MV-4-11 (cell line): ENCODE measurements around the gene CFAP107.
A peak's percentile ranks its signal among the peaks of the same experiment; 100 is the strongest.
"Not testable (repeated sequence)": the region's sequence is repeated elsewhere in the genome, so short reads cannot be mapped to it uniquely, and the experiment has no call there.

Source experiments
- DNase-seq: peaks from one replicate; lab custom pipeline; 2025; lab: John Stamatoyannopoulos, UW

Gene CFAP107

GRCh38 chr1:12745992-12746323 is at the start of gene CFAP107:
CFAP107 (plus strand) TSS chr1:12746200; CDS start chr1:12746431, 231 bp downstream.
- peak; percentile 25 for DNase-seq

GRCh38 chr1:12696658-12697057 is 49.3 kb upstream of the CFAP107 start:
- no peak for DNase-seq

- DNase-seq: no peak
Observed at GRCh38 chr1:12697397-12697796, 48.6 kb upstream of the CFAP107 start.

- DNase-seq: no peak
Observed at GRCh38 chr1:12703821-12704451, 42.1 kb upstream of the CFAP107 start.

GRCh38 chr1:12706061-12706460 is 39.9 kb upstream of the CFAP107 start:
- no peak for DNase-seq

- no peak for DNase-seq
Observed at GRCh38 chr1:12708396-12709090, 37.5 kb upstream of the CFAP107 start.

DNA sequence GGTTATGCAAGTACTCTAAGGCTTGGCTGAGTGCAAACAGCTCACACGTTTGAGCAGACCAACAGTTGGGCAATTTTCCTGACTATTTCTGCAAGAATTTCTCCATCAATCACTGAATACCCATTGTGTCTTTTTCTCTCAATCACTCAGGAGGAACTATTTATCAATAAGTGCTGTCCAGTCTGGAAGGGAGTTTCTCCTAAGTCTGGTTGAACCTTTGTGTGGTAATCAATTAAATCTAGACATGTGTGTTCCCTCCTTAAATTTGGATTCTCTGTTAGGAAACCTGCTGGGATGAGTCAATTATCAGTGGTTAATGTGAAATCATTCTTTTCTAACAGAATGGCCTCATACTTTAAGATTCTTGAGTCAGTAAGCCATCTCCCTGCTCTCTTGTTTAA is 36.9 kb upstream of the CFAP107 start:
- peak; percentile 1 for DNase-seq

DNA sequence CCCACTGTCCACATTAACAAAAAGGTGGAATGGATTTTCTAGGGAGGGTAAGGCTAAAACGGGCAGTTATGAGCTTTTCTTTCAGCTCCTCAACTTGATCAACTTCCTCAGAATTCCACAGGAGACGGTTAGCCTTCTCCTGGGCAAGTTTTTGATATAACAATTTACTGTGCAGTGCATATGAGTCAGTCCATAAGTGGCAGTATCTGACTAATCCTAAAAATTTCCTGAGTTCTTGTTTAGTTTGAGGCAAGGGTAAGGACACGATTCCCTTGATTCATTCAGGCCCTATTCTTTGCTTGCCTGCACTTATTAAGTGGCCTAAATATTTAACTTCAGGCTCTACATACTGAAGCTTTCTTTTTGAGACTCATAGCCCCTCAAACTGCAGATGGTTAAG is 36.3 kb upstream of the CFAP107 start:
- DNase-seq: no peak

GRCh38 chr1:12711536-12711935 is 34.5 kb upstream of the CFAP107 start:
- DNase-seq: no peak

DNA sequence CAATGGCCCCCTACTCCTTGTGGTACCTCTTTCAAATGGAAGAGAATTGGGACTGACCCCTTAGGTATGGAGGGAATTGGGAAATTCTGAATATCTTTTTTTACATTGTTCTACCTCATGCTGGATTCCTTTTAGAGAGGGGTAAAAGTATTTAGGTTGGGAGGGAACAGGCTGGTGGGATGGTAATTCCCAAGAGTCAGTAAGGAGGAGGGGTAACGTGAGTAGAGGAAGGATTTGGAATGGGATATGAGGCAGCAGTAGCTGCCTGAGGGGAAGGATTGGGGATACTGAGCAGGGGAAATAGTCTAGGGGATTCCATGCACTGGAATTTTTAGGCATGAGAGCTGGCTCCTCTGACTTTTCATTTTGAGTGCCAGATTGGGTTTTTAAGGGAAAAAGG is 33.9 kb upstream of the CFAP107 start:
- no peak for DNase-seq

GRCh38 chr1:12712929-12713328 is 33.1 kb upstream of the CFAP107 start:
- DNase-seq: no peak

DNA sequence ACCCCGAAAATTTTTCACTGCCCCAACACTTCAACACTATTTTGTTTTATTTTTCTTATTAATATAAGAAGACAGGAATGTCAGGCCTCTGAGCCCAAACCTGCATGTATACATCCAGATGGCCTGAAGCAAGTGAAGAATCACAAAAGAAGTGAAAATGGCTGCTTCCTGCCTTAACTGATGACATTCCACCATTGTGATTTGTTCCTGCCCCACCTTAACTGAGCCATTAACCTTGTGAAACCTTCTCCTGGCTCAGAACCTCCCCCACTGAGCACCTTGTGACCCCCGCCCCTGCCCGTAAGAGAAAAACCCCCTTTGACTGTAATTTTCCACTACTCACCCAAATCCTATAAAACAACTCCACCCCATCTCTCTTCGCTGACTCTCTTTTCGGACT is 32.3 kb upstream of the CFAP107 start:
- not testable (repeated sequence) for DNase-seq

DNA sequence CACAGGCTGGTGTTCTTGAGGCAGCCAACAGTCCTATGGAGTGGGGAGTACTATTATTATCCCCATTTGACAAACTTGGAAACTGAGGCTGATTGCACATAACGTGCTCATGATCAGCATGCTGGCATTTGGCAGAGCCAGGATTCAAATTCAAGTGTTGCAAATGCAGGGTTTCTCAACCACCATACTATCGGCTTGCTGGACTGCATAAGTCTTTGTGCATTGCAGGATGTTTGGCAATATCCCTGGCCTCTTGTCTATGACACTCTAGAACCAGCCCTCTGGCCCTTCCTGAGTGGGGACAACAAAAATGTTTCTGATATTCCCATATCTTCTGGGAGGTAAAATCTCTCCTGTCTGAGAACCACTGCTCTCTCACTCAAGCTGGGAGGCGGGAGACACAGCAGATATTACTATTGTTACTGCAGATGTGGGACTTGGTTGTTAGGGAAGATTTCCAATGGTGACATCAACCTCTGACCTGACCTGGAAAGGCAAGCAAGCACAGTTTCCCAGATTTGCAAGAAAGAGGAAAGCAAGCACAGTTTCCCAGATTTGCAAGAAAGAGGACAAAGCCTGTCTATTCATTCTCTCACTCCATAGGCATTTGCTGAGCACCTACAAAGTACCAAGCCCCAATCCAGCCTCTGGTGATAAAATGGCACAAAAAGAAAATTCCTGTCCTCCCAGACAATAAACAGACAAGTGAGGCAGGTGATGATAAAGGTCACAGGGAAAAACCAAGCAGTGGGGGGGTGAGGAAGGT is 31.1 kb upstream of the CFAP107 start:
- no peak for DNase-seq

GRCh38 chr1:12715896-12716437 is 30.0 kb upstream of the CFAP107 start, which contains the start of gene AADACL3:
AADACL3 (plus strand) TSS chr1:12716110; CDS start chr1:12716177, 67 bp downstream.
- DNase-seq: no peak

DNA sequence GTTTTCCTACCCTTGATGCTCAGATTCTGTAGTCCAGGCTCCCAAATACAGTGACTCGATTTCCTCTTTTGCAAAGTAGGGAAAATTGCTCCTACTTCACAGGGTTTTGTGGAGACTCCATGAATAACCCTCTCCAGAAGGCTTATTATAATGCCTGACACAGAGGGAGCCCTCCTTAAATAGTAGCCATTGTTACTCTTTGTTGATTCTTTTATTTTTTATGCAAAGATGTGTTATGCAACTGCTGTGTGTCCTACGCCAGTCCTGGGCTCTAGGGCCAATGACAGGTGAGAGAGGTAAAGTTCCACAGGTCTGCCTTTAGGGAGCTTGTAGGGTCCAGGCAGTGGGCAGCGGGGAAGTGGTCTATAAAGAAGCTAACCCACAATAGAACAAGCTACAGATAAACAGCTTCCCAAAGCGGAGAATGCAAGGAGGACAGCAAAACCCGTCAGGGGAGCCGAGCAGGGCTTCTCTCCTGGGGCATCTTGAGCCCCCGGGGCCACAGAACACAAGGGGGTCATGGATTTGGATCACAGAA is 28.6 kb upstream of the CFAP107 start:
- no peak for DNase-seq

DNA sequence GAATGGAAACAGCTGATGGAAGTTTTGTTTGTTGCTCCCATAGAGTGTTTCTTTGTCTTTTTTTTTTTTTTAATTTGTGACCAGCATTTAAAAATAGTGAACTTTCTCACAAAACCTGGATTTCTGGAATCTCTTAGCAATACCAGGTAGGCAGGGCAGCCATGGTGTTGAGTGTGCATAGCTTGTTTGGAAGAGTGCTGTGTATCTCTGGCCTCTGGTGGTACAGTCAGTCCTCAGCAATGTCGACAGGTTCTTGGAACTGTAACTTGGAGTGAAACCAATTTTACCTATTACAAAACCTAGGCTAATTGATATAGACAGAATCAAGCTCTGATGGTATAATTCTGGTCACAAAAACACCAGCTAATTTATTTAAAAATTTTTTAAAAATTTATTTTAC is 23.4 kb upstream of the CFAP107 start:
- DNase-seq: no peak

DNA sequence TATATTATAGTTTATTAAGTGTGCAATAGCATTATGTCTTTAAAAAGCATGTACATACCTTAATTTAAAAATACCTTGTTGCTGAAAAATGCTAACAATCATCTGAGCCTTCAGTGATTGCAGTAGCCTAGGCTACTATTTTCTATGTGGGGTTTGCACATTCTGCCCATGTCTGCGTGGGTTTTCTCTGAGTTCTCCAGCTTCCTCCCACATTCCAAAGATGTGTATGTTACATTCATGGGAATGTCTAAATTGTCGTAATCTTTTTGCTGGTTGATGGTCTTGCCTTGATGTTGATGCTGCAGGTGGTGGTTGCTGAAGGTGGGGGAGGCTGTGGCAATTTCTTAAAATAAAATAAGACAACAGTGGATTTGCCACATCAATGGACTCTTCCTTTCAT is 17.6 kb upstream of the CFAP107 start:
- DNase-seq: no peak

DNA sequence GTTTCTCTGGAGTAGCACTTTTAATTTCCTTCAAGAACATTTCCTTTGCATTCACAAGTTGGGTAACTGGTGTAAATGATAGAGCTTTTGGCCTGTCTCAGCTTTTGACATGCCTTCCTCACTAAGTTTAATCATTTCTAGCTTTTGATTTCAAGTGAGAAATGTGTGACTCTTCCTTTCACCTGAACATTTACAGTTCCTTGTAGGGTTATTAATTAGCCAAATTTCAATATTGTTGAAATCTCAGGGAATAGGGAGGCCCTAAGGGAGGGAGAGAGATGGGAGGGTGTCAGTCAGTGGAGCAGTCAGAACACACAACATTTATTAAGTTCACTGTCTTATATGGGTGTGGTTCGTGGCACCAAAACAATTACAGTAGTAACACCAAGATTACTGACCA is 15.8 kb upstream of the CFAP107 start:
- DNase-seq: no peak

DNA sequence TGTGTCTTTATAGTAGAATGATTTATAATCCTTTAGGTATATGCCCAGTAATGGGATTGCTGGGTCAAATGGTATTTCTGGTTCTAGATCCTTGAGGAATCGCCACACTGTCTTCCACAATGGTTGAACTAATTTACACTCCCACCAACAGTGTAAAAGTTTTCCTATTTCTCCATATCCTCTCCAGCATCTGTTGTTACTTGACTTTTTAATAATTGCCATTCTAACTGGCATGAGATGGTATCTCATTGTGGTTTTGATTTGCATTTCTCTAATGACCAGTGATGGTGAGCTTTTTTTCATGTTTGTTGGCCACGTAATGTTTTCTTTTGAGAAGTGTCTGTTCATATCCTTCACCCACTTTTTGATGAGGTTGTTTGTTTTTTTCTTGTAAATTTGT is 14.9 kb upstream of the CFAP107 start:
- not testable (repeated sequence) for DNase-seq

DNA sequence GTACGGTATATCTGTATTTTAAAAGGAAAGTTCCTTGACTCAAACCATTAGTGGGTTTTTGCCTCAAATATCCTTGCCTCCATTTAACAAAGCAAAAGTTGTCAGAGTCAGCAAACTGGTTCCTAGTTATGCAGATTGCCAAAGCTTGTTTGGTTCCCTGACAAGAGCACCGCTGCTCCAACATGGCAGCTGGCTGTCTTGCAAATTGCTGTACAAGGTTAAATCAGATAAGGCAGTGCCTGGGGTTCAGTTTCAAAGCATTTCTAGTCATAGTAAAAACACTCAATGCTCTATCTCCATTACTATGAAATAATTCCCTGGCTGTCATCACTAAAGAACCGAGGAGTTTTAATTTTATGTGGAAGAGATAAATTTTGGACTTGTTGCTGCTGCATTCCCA is 11.3 kb upstream of the CFAP107 start:
- DNase-seq: no peak

DNA sequence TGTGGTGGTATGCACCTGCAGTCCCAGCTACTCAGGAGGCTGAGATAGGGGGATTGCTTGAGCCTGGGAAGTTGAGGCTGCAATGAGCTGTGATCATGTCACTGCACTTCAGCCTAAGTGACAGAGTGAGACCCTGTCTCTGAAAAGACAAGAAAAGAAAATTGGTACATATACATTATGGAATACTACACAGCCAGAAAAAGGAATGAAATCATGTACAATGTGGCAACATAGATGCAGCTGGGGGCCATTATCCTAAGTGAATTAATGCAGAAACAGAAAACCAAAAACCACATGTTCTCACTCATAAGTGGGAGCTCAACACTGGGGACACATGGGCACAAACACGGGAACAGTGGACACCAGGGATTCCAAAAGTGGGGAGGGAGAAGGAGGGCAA is 7.1 kb upstream of the CFAP107 start:
- DNase-seq: no peak

GRCh38 chr1:12739613-12740012 is 6.4 kb upstream of the CFAP107 start:
- DNase-seq: no peak

DNA sequence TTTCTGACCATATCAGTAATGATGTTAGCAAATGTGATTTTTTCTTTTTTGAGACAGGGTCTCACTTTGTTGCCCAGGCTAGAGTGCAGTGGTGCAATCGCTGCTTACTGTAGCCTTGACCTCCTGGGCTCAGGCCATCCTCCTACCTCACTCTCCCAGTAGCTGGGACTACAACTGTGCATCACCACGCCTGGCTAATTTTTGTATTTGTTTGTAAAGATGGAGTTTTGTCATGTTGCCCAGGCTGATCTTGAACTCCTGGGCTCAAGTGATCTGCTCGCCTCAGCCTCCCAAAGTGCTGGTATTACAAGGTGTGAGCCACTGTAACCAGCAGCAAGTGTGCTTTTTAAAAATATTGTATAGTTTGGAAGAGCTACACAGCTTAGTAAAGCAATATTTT is 4.1 kb upstream of the CFAP107 start:
- DNase-seq: no peak
